ENCODE data around the gene NECAB3. TPM values are rescaled to one million over a fixed set of nuclear protein-coding genes. Genes with fewer than 3 reads are reported as not detected.
"Not testable (repeated sequence)": the region's sequence is repeated elsewhere in the genome, so short reads cannot be mapped to it uniquely, and the experiment has no call there.

The NECAB3 gene
- total RNA-seq, 4 donors from 2014 or later: 5.6 to 44.3 (median 20.4) TPM

GRCh38 chr20:33644313-33645071 is 29.7 kb downstream of the NECAB3 start:
- Histone ChIP-seq H3K27ac (no peak overlapping the region), H3K9me3 (no peaks in the 10 kb centered on the region), H3K27me3 (no peaks in the 10 kb centered on the region), H3K4me3 (no peak overlapping the region), H3K36me3 (no peaks in the 10 kb centered on the region), H3K4me1 (no peaks in the 10 kb centered on the region)
- DNase-seq: no peak
- intact Hi-C loops (cut with DNase I; ENCODE audit: low total_unique reads): no loop called here
- TF ChIP-seq CTCF (IDR thresholded peaks at IDR 0.05) (no peak), POLR2A (IDR thresholded peaks at IDR 0.05) (no peak)

- intact Hi-C loops (cut with DNase I; ENCODE audit: low total_unique reads): no loop called here
- no peak for DNase-seq
- no peaks in the 10 kb centered on the region for H3K36me3 ChIP-seq
Observed at GRCh38 chr20:33640287-33640686, 33.9 kb downstream of the NECAB3 start.

GRCh38 chr20:33636776-33637175 is 37.5 kb downstream of the NECAB3 start:
- no peak for DNase-seq
- intact Hi-C loops (cut with DNase I; ENCODE audit: low total_unique reads): no loop called here
- TF ChIP-seq CTCF (IDR thresholded peaks at IDR 0.05): no peak
- no peak for TF ChIP-seq POLR2A (IDR thresholded peaks at IDR 0.05)
- no peak overlapping the region for H3K4me3 ChIP-seq
- H3K9me3 ChIP-seq: no peaks in the 10 kb centered on the region
- H3K27me3 ChIP-seq: no peaks in the 10 kb centered on the region
- no peaks in the 10 kb centered on the region for H3K36me3 ChIP-seq
- no peaks in the 10 kb centered on the region for H3K4me1 ChIP-seq
- H3K27ac ChIP-seq: no peak overlapping the region

More at GRCh38 chr20:33640287-33640686, 33.9 kb downstream of the NECAB3 start:
- no peaks in the 10 kb centered on the region for H3K4me1 ChIP-seq
- no peak overlapping the region for H3K27ac ChIP-seq
- H3K27me3 ChIP-seq: no peaks in the 10 kb centered on the region
- no peak overlapping the region for H3K4me3 ChIP-seq
- H3K9me3 ChIP-seq: no peaks in the 10 kb centered on the region
- TF ChIP-seq CTCF (IDR thresholded peaks at IDR 0.05): no peak
- no peak for TF ChIP-seq POLR2A (IDR thresholded peaks at IDR 0.05)

- DNase-seq: no peak
- no peaks in the 10 kb centered on the region for H3K9me3 ChIP-seq
- H3K36me3 ChIP-seq: no peaks in the 10 kb centered on the region
- no peak for TF ChIP-seq CTCF (IDR thresholded peaks at IDR 0.05)
- TF ChIP-seq POLR2A (IDR thresholded peaks at IDR 0.05): no peak
- H3K4me3 ChIP-seq: no peak overlapping the region
- H3K27me3 ChIP-seq: no peaks in the 10 kb centered on the region
- H3K4me1 ChIP-seq: no peaks in the 10 kb centered on the region
- no peak overlapping the region for H3K27ac ChIP-seq
- intact Hi-C loops (cut with DNase I; ENCODE audit: low total_unique reads): no loop called here
Observed at GRCh38 chr20:33635341-33635740, 38.9 kb downstream of the NECAB3 start.

GRCh38 chr20:33631910-33632309 is 42.3 kb downstream of the NECAB3 start:
- DNase-seq; H3K9me3 ChIP-seq; H3K36me3 ChIP-seq; H3K4me3 ChIP-seq; H3K27ac ChIP-seq; H3K27me3 ChIP-seq; intact Hi-C loops (cut with DNase I; ENCODE audit: low total_unique reads); H3K4me1 ChIP-seq: not testable (repeated sequence)

Measured in uterus (tissue), 4 donors.